Astrocyte of the cerebellum (primary cell): Measurements from ENCODE around the gene PLRG1.

ENCODE experiments used
- DNase-seq: peaks from one replicate; pipeline ENCODE4 v3.0.0-alpha.2; 2011; ENCODE audit warnings: low read depth
- H3K4me3 ChIP-seq: 2 replicates; pipeline ENCODE4 v1.5.1; 2011; ENCODE audit warnings: mild to moderate bottlenecking, low read depth, low read length, moderate library complexity
- CTCF ChIP-seq: IDR thresholded peaks from 2 replicates; pipeline ENCODE4 v1.5.1; 2012; ENCODE audit warnings: low read length, low read depth, moderate library complexity, mild to moderate bottlenecking; ENCODE audit errors: missing control alignments
- in situ Hi-C: cut with HindIII; loops from 2 replicates; pipeline ENCODE4 v1.10.0; 2017; ENCODE audit warnings: low sequenced_read_pairs

The PLRG1 gene

DNA sequence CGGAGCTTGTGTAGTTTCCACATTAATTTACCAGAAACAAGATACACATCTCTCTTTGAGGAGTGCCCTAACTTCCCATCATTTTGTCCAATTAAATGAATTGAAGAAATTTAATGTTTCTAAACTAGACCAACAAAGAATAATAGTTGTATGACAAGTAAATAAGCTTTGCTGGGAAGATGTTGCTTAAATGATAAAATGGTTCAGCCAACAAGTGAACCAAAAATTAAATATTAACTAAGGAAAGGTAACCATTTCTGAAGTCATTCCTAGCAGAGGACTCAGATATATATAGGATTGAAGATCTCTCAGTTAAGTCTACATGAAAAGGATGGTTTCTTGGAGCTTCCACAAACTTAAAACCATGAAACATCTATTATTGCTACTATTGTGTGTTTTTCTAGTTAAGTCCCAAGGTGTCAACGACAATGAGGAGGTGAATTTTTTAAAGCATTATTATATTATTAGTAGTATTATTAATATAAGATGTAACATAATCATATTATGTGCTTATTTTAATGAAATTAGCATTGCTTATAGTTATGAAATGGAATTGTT is 12.6 kb upstream of the PLRG1 start, which contains the start of gene FGB:
Gene FGB (plus strand): TSS at position 315 of the 558 bp plus-strand sequence. CDS start 8 bp downstream, at position 323.
- H3K4me3 ChIP-seq, result no peak within 1 kb of the TSS
- in situ Hi-C loops, result no loop called here
- no peak for TF ChIP-seq CTCF
- DNase-seq, result no peak

- in situ Hi-C loops, result no loop called here
- peak; percentile 20 for DNase-seq
- H3K4me3 ChIP-seq, result no peak overlapping the region
- no peak for TF ChIP-seq CTCF
Observed at GRCh38 chr4:154560824-154561231, 10.6 kb upstream of the PLRG1 start.

DNA sequence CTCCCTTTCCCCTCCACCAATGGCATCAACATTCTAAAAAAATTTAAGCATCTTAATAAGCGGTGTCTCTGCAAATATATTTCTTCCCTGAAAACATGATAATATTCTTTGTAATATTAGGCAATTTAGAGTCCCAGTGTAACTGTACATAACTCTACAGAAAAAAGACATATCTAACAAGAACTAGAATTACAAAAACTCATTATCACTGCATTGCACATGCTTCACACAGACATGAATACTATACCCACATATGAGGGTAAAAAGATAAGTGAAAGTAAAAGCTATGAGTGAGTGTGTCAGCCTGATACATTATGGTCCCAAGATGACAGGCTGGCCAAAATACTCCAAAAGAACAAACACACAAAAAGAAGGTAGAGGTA is 10.2 kb upstream of the PLRG1 start:
- TF ChIP-seq CTCF, result no peak
- no peak for DNase-seq
- in situ Hi-C loops, result no loop called here
- H3K4me3 ChIP-seq, result no peak overlapping the region

GRCh38 chr4:154559494-154560418 is 9.6 kb upstream of the PLRG1 start:
- peak; percentile 62 for TF ChIP-seq CTCF
- in situ Hi-C loops, result no loop called here
- peak; percentile 49 for DNase-seq
- no peak overlapping the region for H3K4me3 ChIP-seq

- no peak for DNase-seq
- no peak for TF ChIP-seq CTCF
- in situ Hi-C loops, result no loop called here
- H3K4me3 ChIP-seq, result no peak overlapping the region
Observed at GRCh38 chr4:154559141-154559493, 8.9 kb upstream of the PLRG1 start.

DNA sequence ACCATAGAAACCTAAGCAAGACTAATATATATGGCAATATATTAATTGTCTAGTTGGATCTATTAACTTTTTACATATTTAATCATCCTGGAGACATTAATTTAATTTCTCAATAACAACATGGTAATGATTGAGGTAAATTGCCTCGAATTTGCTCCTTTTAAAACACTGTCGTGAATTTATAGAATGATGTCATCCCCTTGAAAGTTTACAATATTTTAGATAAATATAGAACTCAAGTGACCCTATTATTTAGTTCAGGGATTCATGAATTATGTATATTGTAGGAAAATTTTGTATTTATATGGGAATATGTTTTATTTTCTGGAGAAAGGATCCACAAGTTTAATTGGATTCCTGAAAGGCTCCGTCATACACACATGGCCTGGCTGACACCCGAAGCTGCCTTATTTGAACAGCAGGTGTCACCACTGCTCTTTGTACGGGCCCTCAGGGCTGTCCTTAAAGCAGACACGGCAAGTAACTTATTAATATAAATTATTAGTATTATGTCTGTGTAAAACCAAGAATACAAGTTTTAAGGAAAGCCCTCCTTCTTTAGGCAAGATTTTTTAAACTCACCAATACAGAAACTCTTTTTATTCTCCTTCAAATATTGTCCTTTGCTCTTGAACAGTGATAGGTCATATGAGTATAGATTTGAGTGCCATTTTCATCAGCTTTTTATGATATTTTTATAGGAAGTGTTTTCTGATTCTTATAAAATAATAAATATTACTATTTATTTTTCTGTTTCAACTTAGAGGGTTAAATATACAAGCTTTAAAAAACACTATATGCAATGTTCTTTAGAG is 1.9 kb upstream of the PLRG1 start:
- no peak overlapping the region for H3K4me3 ChIP-seq
- DNase-seq, result peak; percentile 69
- peak; percentile 87 for TF ChIP-seq CTCF
- in situ Hi-C loops, result no loop called here
